Uterus (tissue), 2 donors: ENCODE results near the gene LKAAEAR1.

Experiments used
- POLR2A ChIP-seq, 2 donors: fragments of 450-650 bp; IDR thresholded peaks; one replicate each; pipeline ENCODE4 v1.6.1; 2016; ENCODE audit warnings: antibody characterized with exemption in 2 of 2, mild to moderate bottlenecking in 1 of 2, moderate library complexity in 1 of 2
- TF ChIP-seq, protein P1 (sequence below), 4 experiments: fragments of 200-600 bp in 2 of 4; fragments of 450-650 bp in 2 of 4; sonication (generic) in 2 of 4; IDR thresholded peaks; one replicate each; pipeline ENCODE4 v1.5.1; 2016 to 2019; ENCODE audit warnings: antibody characterized with exemption in 4 of 4, mild to moderate bottlenecking in 2 of 4, moderate library complexity in 1 of 4

GRCh38 chr20:64036346-64037198, 47.6 kb downstream of the LKAAEAR1 start:
- TF ChIP-seq POLR2A (IDR thresholded peaks at IDR 0.05), result no peak
- TF ChIP-seq, protein P1, sequence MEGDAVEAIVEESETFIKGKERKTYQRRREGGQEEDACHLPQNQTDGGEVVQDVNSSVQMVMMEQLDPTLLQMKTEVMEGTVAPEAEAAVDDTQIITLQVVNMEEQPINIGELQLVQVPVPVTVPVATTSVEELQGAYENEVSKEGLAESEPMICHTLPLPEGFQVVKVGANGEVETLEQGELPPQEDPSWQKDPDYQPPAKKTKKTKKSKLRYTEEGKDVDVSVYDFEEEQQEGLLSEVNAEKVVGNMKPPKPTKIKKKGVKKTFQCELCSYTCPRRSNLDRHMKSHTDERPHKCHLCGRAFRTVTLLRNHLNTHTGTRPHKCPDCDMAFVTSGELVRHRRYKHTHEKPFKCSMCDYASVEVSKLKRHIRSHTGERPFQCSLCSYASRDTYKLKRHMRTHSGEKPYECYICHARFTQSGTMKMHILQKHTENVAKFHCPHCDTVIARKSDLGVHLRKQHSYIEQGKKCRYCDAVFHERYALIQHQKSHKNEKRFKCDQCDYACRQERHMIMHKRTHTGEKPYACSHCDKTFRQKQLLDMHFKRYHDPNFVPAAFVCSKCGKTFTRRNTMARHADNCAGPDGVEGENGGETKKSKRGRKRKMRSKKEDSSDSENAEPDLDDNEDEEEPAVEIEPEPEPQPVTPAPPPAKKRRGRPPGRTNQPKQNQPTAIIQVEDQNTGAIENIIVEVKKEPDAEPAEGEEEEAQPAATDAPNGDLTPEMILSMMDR (IDR thresholded peaks at IDR 0.05), result no peak
